ENCODE results near the gene DUS1L.

The DUS1L gene

DNA sequence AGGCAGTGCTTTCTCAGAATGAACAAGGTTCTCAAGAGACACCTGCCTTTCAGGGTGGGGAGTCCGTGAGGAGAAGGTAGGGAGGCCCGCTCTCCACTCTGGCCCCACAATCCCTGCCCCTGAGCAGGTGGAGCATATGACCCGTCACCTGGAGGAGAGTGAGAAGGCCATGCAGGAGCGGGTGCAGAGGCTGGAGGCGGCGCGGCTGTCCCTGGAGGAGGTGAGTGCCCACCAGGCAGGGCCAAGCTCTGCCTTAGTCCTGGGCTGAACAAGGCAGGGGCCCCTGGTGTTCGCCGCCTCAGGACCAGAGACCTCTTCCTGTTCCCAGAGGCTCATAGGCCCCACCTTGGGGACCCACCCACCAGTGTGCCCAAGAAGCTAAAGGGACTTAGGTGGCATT, 36.6 kb downstream of the DUS1L start:
- Histone ChIP-seq H3K4me3 (ENCODE audit: low read length, poor library complexity, severe bottlenecking) (no peak overlapping the region), H3F3A (ENCODE audit: low read depth) (no peaks in the 10 kb centered on the region), H3K9ac (ENCODE audit: low read depth, low read length, poor library complexity, severe bottlenecking) (no peak overlapping the region), H4K20me1 (ENCODE audit: insufficient read depth, low read length, poor library complexity, severe bottlenecking) (no peaks in the 10 kb centered on the region), H3K79me2 (ENCODE audit: insufficient read depth, low read length) (peaks cover 8% of the 10 kb centered on the region; the same call in 1 of the 2 replicates), H3K9me3 (ENCODE audit: insufficient read depth, low read depth, low read length) (no peaks in the 10 kb centered on the region), H3K9me2 (replicated peaks; ENCODE audit: low read depth, low read length) (no peaks in the 10 kb centered on the region), H3K27me3 (ENCODE audit: insufficient read depth, low read length, poor library complexity, severe bottlenecking) (no peaks in the 10 kb centered on the region), H3K4me1 (ENCODE audit: insufficient read depth, low read length, poor library complexity, severe bottlenecking) (peaks cover 21% of the 10 kb centered on the region), H3K36me3 (ENCODE audit: insufficient read depth, low read length) (no peaks in the 10 kb centered on the region), H2AFZ (ENCODE audit: low read length) (no peak overlapping the region), H3K4me2 (ENCODE audit: low read depth, low read length, poor library complexity, severe bottlenecking) (no peak overlapping the region)
- TF ChIP-seq EZH2phosphoT487 (IDR thresholded peaks at IDR 0.05; ENCODE audit: borderline replicate concordance) = no peak
- TF ChIP-seq, protein P1, sequence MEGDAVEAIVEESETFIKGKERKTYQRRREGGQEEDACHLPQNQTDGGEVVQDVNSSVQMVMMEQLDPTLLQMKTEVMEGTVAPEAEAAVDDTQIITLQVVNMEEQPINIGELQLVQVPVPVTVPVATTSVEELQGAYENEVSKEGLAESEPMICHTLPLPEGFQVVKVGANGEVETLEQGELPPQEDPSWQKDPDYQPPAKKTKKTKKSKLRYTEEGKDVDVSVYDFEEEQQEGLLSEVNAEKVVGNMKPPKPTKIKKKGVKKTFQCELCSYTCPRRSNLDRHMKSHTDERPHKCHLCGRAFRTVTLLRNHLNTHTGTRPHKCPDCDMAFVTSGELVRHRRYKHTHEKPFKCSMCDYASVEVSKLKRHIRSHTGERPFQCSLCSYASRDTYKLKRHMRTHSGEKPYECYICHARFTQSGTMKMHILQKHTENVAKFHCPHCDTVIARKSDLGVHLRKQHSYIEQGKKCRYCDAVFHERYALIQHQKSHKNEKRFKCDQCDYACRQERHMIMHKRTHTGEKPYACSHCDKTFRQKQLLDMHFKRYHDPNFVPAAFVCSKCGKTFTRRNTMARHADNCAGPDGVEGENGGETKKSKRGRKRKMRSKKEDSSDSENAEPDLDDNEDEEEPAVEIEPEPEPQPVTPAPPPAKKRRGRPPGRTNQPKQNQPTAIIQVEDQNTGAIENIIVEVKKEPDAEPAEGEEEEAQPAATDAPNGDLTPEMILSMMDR (conservative IDR thresholded peaks at IDR 0.05; ENCODE audit: low read length) = no peak

DNA sequence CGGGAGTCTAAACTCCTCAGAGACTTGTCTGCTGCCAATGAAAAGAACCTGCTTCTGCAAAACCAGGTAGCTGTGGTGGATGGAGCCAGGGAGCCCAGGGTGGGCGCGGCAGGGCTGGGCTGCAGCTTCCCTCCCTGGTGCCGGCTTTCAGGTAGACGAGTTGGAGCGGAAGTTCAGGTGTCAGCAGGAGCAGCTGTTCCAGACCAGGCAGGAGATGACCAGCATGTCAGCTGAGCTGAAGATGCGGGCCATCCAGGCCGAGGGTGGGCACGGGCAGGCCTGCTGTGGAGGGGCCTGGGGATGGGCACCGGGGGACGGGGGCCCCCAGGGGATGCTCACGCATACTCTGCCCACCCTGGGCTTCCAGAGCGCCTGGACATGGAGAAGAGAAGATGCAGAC, 37.4 kb downstream of the DUS1L start:
- Histone ChIP-seq H3K9me3 (ENCODE audit: insufficient read depth, low read depth, low read length) (no peaks in the 10 kb centered on the region), H3K79me2 (ENCODE audit: insufficient read depth, low read length) (peaks cover 9% of the 10 kb centered on the region; the same call in 1 of the 2 replicates), H3K27me3 (ENCODE audit: insufficient read depth, low read length, poor library complexity, severe bottlenecking) (no peaks in the 10 kb centered on the region), H3K9me2 (replicated peaks; ENCODE audit: low read depth, low read length) (no peaks in the 10 kb centered on the region), H3K9ac (ENCODE audit: low read depth, low read length, poor library complexity, severe bottlenecking) (no peak overlapping the region), H3K4me1 (ENCODE audit: insufficient read depth, low read length, poor library complexity, severe bottlenecking) (peaks cover 23% of the 10 kb centered on the region), H4K20me1 (ENCODE audit: insufficient read depth, low read length, poor library complexity, severe bottlenecking) (no peaks in the 10 kb centered on the region), H2AFZ (ENCODE audit: low read length) (no peak overlapping the region), H3K36me3 (ENCODE audit: insufficient read depth, low read length) (no peaks in the 10 kb centered on the region), H3K4me2 (ENCODE audit: low read depth, low read length, poor library complexity, severe bottlenecking) (no peak overlapping the region), H3F3A (ENCODE audit: low read depth) (no peaks in the 10 kb centered on the region), H3K4me3 (ENCODE audit: low read length, poor library complexity, severe bottlenecking) (no peak overlapping the region)
- TF ChIP-seq EZH2phosphoT487 (IDR thresholded peaks at IDR 0.05; ENCODE audit: borderline replicate concordance) = no peak
- TF ChIP-seq, protein P1 (conservative IDR thresholded peaks at IDR 0.05; ENCODE audit: low read length) = no peak

DNA sequence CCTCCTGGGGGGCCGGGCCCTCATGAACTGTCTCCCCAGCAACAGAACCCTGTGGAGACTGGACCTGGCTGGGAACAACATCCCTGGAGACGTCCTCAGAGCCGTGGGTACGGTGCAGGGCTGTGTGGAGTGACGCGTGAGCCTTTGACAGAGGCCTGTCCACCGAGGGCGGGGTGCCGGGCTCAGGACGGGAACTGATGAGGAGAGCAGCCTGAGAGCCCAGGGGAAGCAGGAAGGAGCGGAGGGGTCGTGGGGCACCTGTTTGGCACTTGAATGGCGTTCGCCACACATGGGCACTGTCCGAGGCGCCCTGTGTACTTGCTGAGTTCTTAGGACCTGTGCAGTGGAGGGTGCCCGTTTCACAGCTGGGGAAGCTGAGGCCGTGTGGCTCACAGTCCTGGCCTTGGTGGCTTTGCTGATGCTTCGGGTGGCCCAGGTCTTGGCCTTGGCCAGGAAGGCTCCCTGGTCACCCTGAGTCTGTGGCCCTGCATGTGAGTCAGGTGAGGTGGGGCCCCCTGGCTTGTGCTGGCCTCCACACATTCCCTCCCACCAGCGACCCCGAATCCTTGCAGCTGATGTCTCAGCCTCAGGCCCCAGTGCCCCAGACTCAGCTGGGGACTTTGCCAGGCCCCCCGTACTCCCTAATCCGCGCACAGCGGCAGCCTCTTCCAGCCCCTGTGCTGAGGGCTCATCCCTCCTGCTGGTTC, 40.0 kb downstream of the DUS1L start:
- no peaks in the 10 kb centered on the region for H3K36me3 ChIP-seq (ENCODE audit: insufficient read depth, low read length)
- TF ChIP-seq, protein P1 (conservative IDR thresholded peaks at IDR 0.05; ENCODE audit: low read length) = no peak
- TF ChIP-seq EZH2phosphoT487 (IDR thresholded peaks at IDR 0.05; ENCODE audit: borderline replicate concordance) = no peak
- H3F3A ChIP-seq (ENCODE audit: low read depth) = no peaks in the 10 kb centered on the region

More for the DNA sequence above, 40.0 kb downstream of the DUS1L start:
- Histone ChIP-seq H3K9me2 (replicated peaks; ENCODE audit: low read depth, low read length) (no peaks in the 10 kb centered on the region), H4K20me1 (ENCODE audit: insufficient read depth, low read length, poor library complexity, severe bottlenecking) (peaks cover 13% of the 10 kb centered on the region), H3K9me3 (ENCODE audit: insufficient read depth, low read depth, low read length) (no peaks in the 10 kb centered on the region), H3K9ac (ENCODE audit: low read depth, low read length, poor library complexity, severe bottlenecking) (no peak overlapping the region), H3K4me2 (ENCODE audit: low read depth, low read length, poor library complexity, severe bottlenecking) (no peak overlapping the region), H3K4me1 (ENCODE audit: insufficient read depth, low read length, poor library complexity, severe bottlenecking) (peaks cover 33% of the 10 kb centered on the region), H3K79me2 (ENCODE audit: insufficient read depth, low read length) (peaks cover 22% of the 10 kb centered on the region; the same call in 1 of the 2 replicates), H3K4me3 (ENCODE audit: low read length, poor library complexity, severe bottlenecking) (no peak overlapping the region), H2AFZ (ENCODE audit: low read length) (no peak overlapping the region), H3K27me3 (ENCODE audit: insufficient read depth, low read length, poor library complexity, severe bottlenecking) (no peaks in the 10 kb centered on the region)
